Measurements from ENCODE around the gene CNR1. TPM values are rescaled to one million over a fixed set of nuclear protein-coding genes. Genes with fewer than 3 reads are reported as not detected.
"Not testable (repeated sequence)": the region's sequence is repeated elsewhere in the genome, so short reads cannot be mapped to it uniquely, and the experiment has no call there.

Gene CNR1
- under 0.01 TPM in 2 replicates for total RNA-seq

DNA sequence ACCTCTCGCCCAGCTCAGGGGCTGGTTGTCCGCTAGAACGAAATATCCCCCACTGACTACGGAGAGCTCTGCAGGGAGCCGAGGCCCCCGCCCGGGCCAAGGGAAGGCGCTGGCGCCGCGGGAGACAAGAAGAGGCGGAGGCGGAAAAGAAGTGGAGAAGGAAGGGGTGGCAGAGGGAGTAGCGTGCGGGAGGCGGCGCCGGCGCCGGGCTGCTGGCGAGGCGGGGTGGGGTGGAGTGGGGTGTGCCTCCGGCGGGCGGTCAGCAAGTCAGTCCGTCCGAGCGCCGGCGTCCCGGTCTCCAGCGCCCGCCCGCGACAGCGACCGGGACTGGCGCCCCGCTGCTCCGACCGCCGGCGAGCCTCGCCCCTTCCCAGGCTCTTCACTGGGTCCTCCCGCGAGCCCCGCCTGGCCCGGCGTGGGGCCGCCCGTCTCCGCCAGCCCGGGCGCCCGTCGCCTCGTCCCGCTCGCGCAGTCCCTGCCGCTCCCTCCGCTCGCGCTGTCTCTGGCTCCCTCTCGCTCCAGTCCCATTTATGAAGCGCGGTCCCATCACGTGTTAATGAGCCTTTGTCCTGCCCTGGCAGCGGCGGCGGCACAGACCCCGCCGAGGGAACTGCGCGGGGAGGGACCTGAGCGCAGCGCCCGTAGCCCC, at the start of gene CNR1:
CNR1 (minus strand) TSS at position 504 of the 649 bp plus-strand sequence. CDS start 21,073 bp downstream, outside the sequence.
- DNase-seq (ENCODE audit: low read depth in 2 of 2) = peak; percentile 41 to 51

GRCh38 chr6:88211446-88211845, 45.3 kb upstream of the CNR1 start:
- DNase-seq (ENCODE audit: low read depth in 2 of 2) = no peak

GRCh38 chr6:88209301-88209700, 43.2 kb upstream of the CNR1 start:
- DNase-seq (ENCODE audit: low read depth in 2 of 2) = no peak

DNA sequence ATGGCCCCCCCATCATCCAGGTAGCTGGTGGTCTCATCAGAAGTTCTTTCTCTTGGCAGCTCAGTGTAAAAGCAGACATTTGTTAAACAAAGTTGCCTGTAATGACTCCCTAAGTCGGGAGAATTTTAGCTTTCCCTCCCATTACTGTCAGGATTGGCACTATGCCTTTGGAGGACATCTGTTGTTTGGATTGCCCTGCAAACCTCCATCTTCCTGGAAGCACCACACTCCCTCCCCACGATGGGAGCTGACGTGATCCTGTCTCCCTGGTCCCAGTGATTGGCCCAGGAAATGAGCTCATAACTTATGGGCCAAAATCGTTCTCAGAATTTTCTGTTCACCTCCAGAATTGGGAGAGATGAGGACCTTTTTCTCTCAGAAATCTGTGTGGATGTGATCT, 42.6 kb upstream of the CNR1 start:
- DNase-seq (ENCODE audit: low read depth in 2 of 2) = no peak

DNA sequence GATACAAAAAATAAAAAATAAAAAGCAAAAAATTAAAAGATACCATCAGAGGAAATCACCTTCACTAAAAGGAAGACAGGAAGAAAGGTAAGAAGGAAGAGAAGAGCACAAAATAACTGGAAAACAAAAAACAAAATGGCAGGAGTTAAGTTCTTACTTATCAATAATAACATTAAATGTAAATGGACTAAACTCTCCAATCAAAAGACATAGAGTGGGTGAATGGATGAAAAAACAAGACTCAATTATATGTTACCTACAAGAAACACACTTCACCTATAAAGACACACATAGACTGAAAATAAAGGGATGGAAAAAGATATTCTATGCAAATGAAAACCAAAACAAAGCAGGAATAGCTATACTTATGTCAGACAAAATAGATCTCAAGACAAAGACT, 35.6 kb upstream of the CNR1 start:
- DNase-seq (ENCODE audit: low read depth in 2 of 2) = not testable (repeated sequence)

DNA sequence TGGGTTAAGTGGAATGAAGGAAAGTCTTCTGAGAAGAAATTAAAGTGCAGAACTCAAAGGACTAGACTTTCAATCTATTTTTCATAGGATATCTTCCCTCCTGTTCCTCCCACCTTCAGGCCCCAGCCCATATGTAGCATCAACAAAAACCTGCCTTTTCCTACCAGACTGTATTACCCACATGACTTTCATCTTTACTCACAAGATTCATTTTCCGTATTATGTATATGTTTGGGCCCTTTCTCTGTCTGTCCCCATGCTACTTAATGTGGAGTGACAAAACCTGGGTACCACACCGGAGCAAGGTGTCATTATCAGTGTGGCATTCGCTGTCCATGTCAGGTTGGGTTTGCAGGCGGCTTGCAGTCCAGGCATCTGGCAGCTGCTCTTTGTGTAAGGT, 18.8 kb upstream of the CNR1 start:
- no peak for DNase-seq (ENCODE audit: low read depth in 2 of 2)

DNA sequence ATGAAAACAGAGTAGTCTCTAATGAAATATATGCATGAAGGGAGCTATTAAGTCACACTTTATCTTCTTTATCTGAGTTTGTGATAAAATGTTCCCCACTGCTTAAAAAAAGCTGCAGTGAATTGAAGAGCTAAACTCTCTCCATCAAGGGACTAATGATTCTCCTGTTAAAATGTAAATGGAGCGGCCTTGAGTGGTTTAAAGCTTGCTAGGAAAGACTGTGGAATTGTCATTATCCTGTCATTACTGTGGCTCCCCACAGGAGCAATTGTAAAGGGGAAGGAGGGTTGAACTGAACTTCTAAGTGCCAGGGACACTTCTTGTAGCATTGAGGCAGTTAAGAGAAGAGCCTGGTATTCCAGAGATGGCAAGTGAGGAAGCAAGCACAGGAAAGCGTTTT, 17.3 kb upstream of the CNR1 start:
- DNase-seq (ENCODE audit: low read depth in 2 of 2) = no peak

GRCh38 chr6:88179692-88180091, 13.5 kb upstream of the CNR1 start:
- no peak for DNase-seq (ENCODE audit: low read depth in 2 of 2)

DNA sequence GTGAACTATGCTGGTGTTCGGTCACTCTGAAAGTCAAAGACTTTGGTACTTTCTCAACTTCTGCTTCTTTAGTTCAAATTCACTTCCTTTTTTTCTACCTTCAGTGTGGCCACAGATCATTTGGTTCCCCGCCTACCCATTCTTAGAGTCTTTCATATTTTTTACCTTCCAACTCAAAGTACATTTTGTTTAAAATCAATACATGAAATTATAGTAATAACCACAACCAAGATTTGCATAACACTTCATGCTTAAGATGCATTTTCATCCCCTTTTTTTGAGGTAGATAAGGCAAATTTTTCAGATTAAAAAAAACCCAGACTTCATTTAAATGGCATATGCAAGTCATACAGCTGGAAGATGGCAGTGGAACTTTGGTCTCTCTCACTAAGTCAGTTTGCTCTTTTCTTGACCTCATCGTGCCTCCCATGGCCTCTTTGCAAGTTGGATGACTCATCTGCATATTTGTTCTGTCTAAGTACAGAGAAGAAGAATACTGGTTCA, 11.9 kb upstream of the CNR1 start:
- DNase-seq (ENCODE audit: low read depth in 2 of 2) = peak in 1 of 2 donors; percentile 47

GRCh38 chr6:88174906-88175305, 8.8 kb upstream of the CNR1 start:
- DNase-seq (ENCODE audit: low read depth in 2 of 2) = no peak

- DNase-seq (ENCODE audit: low read depth in 2 of 2) = no peak
Observed at GRCh38 chr6:88171312-88171711, 5.2 kb upstream of the CNR1 start.

DNA sequence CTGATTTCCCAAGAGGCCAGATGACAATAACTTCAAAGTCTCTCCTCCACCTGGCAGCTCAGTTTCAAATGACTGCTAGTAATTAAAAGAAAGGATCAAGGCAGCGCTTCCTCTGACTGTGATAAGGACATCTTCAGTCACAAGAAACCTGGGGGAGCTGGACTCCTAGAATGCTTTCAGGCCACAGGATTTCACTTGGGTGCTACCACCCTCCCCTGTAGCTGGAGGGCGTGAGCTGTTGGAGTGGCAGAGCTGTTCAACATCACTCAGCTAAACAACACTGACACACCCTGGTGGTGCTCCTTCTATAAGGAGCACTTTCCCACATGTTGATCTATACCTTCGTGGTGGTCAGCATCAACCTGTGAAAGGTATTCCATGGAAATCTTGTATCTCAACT, 2.2 kb upstream of the CNR1 start:
- DNase-seq (ENCODE audit: low read depth in 2 of 2) = no peak

DNA sequence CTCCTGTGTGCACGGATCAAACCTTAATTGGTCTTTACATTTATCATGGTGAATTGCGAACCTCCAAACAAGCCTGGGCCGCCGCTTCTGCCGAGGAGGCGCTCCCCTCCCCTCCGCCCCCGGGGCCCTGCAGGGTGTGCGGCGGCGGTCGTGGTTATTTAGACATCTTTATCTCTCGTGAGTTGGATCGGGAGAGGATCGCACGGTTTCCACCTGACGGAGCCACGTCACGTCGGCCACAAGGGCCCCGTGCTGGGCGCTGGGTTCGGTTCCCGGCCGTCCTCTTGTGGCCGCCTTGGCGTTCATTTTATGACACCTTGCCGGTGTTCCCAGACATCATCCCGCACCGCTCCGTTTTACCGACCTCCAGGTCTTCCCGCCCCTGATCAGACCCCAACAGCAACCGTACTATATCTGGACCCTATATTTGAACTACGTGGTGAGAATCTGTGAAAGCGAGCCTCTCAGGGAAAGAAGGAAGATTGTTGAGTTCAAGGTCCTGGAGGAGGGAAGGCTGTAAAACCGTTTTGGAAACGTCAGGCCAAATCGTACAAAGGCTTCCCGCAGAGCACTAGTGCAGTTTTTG, 1.3 kb upstream of the CNR1 start:
- no peak for DNase-seq (ENCODE audit: low read depth in 2 of 2)

DNA sequence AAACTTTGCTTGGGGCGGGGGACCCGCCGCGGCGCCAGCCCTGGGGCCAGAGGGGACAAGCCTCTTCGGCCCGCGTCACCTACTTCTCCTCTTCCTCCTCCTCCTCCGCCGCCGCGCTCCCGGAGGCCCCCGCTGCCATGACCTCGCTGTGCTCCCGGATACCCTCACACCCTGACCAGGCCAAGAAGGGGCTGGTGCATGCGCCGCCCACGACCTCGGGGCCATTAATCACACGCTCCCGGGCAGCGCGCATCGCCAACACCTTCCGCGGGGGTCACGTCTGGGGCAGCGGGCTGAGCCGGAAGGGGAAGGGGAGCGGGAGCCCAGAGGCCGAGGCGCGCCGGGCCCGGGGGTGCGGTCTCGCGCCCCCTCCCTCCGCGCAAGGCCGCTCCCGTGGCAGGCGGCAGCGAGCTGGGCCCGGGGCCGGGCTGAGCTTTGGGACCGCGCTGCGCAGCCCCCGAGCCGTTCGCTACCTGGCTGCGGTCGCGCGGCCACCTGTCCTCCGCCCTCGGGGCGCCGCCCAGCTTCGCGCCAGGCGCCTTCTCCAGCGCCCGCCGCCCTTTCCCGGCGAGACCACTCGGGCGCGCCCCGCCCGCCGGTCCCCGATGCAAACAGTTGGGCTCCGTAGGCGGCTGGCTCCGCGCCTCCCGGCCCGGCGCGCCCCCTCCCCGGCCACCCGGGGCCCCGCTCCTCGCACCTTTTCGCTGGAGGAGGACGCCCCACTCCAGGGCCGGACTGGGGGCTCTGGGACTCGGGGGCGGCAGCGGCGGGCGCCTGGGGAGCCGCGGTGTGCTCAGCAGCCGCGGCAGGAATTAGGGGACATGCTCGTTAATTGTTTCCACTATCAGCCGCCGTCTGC, 575 bp upstream of the CNR1 start:
- no peak for DNase-seq (ENCODE audit: low read depth in 2 of 2)

- DNase-seq (ENCODE audit: low read depth in 2 of 2) = no peak
Observed at GRCh38 chr6:88165087-88165843, 882 bp downstream of the CNR1 start.

DNA sequence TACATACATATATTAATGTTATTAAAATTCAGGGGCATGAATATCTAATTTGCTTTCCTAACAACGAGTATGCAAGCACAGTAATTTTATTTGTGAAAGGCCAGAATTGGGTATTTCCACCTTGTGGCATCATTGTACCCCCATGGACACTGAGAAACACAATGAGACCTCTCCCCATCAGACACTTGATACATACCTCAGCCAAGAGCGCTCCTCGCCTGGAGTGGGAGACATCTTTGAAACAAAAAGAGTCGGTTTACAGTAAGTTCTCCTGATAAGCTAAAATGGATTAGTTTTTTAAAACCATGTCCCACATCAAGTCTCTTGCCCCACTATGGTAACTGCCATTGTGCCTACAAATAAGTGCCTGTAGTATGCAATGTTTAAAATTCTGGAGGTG, 2.1 kb downstream of the CNR1 start:
- no peak for DNase-seq (ENCODE audit: low read depth in 2 of 2)

GRCh38 chr6:88163616-88164015, 2.5 kb downstream of the CNR1 start:
- no peak for DNase-seq (ENCODE audit: low read depth in 2 of 2)

DNA sequence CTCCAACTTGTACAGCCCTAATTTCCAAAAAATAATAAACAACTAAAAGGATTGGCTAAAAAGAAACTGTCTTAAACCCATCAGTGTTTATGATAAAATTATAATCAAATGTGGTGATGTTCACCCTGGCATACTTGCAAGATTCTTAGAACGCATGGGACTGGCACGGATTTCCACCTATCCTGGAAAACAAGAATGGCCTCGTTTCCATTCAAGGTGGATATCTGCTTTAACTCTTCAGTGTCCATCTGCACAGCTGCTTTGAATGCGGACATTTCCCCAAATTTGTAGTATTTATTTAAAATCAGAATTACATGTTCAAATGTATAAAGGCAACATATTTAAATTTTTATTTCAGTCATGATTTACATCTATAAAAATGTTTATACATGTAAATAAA, 4.2 kb downstream of the CNR1 start:
- DNase-seq (ENCODE audit: low read depth in 2 of 2) = no peak

- DNase-seq (ENCODE audit: low read depth in 2 of 2) = no peak
Observed at GRCh38 chr6:88157106-88157505, 9.0 kb downstream of the CNR1 start.

GRCh38 chr6:88145298-88145963, 20.7 kb downstream of the CNR1 start:
- DNase-seq (ENCODE audit: low read depth in 2 of 2) = no peak

GRCh38 chr6:88144637-88145297, 21.4 kb downstream of the CNR1 start:
- no peak for DNase-seq (ENCODE audit: low read depth in 2 of 2)
